Measurements from ENCODE around the gene ZBED2.

The ZBED2 gene

DNA sequence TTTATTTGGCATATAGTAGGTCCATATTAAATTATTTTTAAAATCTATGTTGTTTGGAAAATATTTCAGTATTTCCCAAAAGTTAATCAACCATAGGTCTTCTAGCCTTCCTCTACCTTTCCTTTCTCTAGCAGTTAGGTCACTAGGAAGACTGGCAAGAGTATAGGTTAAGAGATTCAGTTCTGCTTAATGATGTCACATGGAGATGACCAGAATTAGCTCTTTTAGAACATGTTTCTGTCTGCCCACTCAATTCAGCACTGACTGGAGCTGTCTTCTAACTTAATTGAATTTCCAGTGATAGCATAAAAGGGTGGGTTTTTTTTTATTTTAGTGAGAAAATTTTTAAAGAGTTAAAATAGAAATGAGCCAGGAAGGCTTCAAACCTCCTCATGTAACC is 23.8 kb upstream of the ZBED2 start (continued):
- TF ChIP-seq KLF1 (tag by site-specific recombination; IDR thresholded peaks at IDR 0.05) (no peak), ZNF341 (tag by site-specific recombination; IDR thresholded peaks at IDR 0.05; ENCODE audit: low read depth) (no peak)

DNA sequence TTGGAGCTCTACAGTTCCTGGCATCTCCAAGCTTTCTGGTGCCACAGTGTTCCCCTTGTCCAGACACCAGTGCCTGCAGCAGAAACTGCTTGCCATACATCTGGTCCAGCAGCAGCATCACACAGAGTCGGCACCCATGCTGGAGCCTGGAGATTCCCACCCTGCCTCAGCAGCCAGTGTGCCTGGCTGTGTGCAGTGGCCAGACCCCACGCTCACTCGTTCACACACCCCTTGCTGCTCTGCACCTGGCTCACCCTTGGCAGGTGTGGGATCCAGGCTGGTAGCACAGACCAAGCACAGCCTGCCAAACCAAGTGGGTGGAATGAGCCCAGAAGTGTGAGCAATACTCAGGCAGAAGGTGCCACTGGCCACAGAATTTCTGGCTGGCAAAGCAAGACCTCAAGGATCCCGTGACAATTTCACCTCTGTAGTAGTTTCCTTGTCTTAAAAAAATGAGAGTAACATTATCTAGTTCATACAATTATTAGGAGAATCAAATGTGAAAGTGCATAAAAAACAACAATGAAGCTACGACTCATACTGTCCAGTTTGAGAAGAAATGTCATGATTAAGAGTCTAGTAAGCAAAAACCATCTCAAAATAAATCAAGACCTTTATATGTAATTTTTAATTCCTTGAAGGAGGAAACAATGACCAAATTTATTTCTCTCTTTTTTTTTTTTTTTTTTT is 22.9 kb upstream of the ZBED2 start:
- H3K9me3 ChIP-seq (ENCODE audit: control insufficient read depth, insufficient read depth, low read depth, low read length): no peaks in the 10 kb centered on the region
- POLR2A ChIA-PET: no interaction called here
- no peak for TF ChIP-seq GLIS1 (tag by site-specific recombination; IDR thresholded peaks at IDR 0.05)
- no peak for TF ChIP-seq ZNF16 (tag by site-specific recombination; IDR thresholded peaks at IDR 0.05; ENCODE audit: low read depth)
- TF ChIP-seq ZNF792 (tag by site-specific recombination; IDR thresholded peaks at IDR 0.05): no peak
- TF ChIP-seq ZNF654 (tag by site-specific recombination; IDR thresholded peaks at IDR 0.05; ENCODE audit: low read depth): no peak
- TF ChIP-seq, protein P1, sequence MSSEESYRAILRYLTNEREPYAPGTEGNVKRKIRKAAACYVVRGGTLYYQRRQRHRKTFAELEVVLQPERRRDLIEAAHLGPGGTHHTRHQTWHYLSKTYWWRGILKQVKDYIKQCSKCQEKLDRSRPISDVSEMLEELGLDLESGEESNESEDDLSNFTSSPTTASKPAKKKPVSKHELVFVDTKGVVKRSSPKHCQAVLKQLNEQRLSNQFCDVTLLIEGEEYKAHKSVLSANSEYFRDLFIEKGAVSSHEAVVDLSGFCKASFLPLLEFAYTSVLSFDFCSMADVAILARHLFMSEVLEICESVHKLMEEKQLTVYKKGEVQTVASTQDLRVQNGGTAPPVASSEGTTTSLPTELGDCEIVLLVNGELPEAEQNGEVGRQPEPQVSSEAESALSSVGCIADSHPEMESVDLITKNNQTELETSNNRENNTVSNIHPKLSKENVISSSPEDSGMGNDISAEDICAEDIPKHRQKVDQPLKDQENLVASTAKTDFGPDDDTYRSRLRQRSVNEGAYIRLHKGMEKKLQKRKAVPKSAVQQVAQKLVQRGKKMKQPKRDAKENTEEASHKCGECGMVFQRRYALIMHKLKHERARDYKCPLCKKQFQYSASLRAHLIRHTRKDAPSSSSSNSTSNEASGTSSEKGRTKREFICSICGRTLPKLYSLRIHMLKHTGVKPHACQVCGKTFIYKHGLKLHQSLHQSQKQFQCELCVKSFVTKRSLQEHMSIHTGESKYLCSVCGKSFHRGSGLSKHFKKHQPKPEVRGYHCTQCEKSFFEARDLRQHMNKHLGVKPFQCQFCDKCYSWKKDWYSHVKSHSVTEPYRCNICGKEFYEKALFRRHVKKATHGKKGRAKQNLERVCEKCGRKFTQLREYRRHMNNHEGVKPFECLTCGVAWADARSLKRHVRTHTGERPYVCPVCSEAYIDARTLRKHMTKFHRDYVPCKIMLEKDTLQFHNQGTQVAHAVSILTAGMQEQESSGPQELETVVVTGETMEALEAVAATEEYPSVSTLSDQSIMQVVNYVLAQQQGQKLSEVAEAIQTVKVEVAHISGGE (tag by site-specific recombination; conservative IDR thresholded peaks at IDR 0.05; ENCODE audit: low read depth): no peak
- no peak for TF ChIP-seq ZNF433 (tag by site-specific recombination; IDR thresholded peaks at IDR 0.05; ENCODE audit: low read depth)
- no peak for TF ChIP-seq GFI1B (tag by site-specific recombination; IDR thresholded peaks at IDR 0.05)
- TF ChIP-seq KLF10 (tag by site-specific recombination; IDR thresholded peaks at IDR 0.05): no peak
- no peak for TF ChIP-seq ZNF184 (tag by site-specific recombination; IDR thresholded peaks at IDR 0.05)
- TF ChIP-seq, protein P2, sequence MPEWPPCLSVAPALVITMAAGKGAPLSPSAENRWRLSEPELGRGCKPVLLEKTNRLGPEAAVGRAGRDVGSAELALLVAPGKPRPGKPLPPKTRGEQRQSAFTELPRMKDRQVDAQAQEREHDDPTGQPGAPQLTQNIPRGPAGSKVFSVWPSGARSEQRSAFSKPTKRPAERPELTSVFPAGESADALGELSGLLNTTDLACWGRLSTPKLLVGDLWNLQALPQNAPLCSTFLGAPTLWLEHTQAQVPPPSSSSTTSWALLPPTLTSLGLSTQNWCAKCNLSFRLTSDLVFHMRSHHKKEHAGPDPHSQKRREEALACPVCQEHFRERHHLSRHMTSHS (tag by site-specific recombination; IDR thresholded peaks at IDR 0.05): no peak
- TF ChIP-seq, protein P3, sequence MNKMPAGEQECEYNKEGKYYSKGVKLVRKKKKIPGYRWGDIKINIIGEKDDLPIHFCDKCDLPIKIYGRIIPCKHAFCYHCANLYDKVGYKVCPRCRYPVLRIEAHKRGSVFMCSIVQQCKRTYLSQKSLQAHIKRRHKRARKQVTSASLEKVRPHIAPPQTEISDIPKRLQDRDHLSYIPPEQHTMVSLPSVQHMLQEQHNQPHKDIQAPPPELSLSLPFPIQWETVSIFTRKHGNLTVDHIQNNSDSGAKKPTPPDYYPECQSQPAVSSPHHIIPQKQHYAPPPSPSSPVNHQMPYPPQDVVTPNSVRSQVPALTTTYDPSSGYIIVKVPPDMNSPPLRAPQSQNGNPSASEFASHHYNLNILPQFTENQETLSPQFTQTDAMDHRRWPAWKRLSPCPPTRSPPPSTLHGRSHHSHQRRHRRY (tag by site-specific recombination; IDR thresholded peaks at IDR 0.05): no peak
- TF ChIP-seq SALL2 (tag by site-specific recombination; IDR thresholded peaks at IDR 0.05; ENCODE audit: borderline replicate concordance): no peak
- no peak overlapping the region for H3K27ac ChIP-seq (ENCODE audit: extremely low read depth, low read depth, low read length)
- no peaks in the 10 kb centered on the region for H3K36me3 ChIP-seq (ENCODE audit: control insufficient read depth in 2 of 2, insufficient read depth in 1 of 2, low read length in 2 of 2)
- CTCF ChIA-PET: no interaction called here
- H3K4me3 ChIP-seq (ENCODE audit: low read depth, low read length): no peak overlapping the region
- no peaks in the 10 kb centered on the region for H3K4me1 ChIP-seq (ENCODE audit: control insufficient read depth, insufficient read depth, low read length)

DNA sequence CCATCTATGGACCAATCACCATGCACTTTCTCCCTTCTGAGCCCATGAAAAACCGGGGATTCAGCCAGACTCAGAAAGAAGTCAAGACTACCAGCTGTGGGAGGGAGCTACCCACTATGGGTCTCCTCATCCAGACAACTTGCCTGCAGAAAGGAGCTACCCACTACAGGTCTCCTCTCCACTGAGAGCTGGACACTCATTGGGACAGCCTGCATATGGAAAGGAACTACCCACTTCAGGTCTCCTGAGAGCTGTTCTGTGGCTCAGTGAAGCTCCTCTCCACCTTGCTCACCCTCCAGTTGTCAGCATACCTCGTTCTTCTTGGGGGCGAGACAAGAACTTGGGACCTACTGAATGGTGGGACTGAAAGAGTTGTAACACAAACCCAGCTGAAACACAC is 22.3 kb upstream of the ZBED2 start:
- CTCF ChIA-PET: no interaction called here
- H3K9me3 ChIP-seq (ENCODE audit: control insufficient read depth, insufficient read depth, low read depth, low read length): no peaks in the 10 kb centered on the region

More for the DNA sequence above, 22.3 kb upstream of the ZBED2 start:
- H3K4me3 ChIP-seq (ENCODE audit: low read depth, low read length): no peak overlapping the region
- POLR2A ChIA-PET: no interaction called here
- no peaks in the 10 kb centered on the region for H3K4me1 ChIP-seq (ENCODE audit: control insufficient read depth, insufficient read depth, low read length)
- H3K36me3 ChIP-seq (ENCODE audit: control insufficient read depth in 2 of 2, insufficient read depth in 1 of 2, low read length in 2 of 2): no peaks in the 10 kb centered on the region
- no peak overlapping the region for H3K27ac ChIP-seq (ENCODE audit: extremely low read depth, low read depth, low read length)
- no peak for TF ChIP-seq ZNF354C (tag by site-specific recombination; IDR thresholded peaks at IDR 0.05; ENCODE audit: borderline replicate concordance, low read depth)
- no peak for TF ChIP-seq ZNF394 (tag by site-specific recombination; IDR thresholded peaks at IDR 0.05; ENCODE audit: borderline replicate concordance)
- TF ChIP-seq ZNF223 (tag by site-specific recombination; IDR thresholded peaks at IDR 0.05): no peak
- TF ChIP-seq SETDB1 (IDR thresholded peaks at IDR 0.05; ENCODE audit: insufficient read length, low read length): peak; percentile 25
- no peak for TF ChIP-seq ZNF76 (tag by site-specific recombination; IDR thresholded peaks at IDR 0.05; ENCODE audit: borderline replicate concordance, low read depth)
